RWPE1 (cell line): ENCODE data around the gene SLIT1.

Experiments used
- CTCF ChIA-PET: fragments of 350-600 bp; sonication (Branson Sonifier 250); formaldehyde crosslinking; extraction: SDS; loops from one replicate; lab custom pipeline; 2021; lab: Yijun Ruan, JAX
- POLR2A ChIA-PET: fragments of 400-600 bp; formaldehyde crosslinking; extraction: SDS; loops from one replicate; lab custom pipeline; 2020; ENCODE audit warnings: antibody characterized with exemption; ENCODE audit not compliant: low non-redundant PET; lab: Yijun Ruan, JAX
- DNase-seq: peaks from one replicate; pipeline ENCODE4 v3.0.0; 2012; ENCODE audit warnings: low spot score
- H3K27ac ChIP-seq: fragments of 450-650 bp; 2 replicates; pipeline ENCODE4 v1.5.1; 2017
- CTCF ChIP-seq: fragments of 450-650 bp; conservative IDR thresholded peaks from 2 replicates; pipeline ENCODE4 v1.5.1; 2017; ENCODE audit warnings: low read depth, mild to moderate bottlenecking

The SLIT1 gene

GRCh38 chr10:97116462-97117162, 69.1 kb downstream of the SLIT1 start:
- H3K27ac ChIP-seq, result no peak overlapping the region
- no peak for DNase-seq
- CTCF ChIA-PET, result interaction anchor here (0.6 to 8.9 kb wide), 15 partner anchors 9 to 95 kb away, joined by 3 to 126 read pairs (median 5); no protein-coding TSS in a partner anchor
- POLR2A ChIA-PET, result no interaction called here
- no peak for TF ChIP-seq CTCF

GRCh38 chr10:97115846-97116245, 69.9 kb downstream of the SLIT1 start:
- CTCF ChIA-PET, result interaction anchor here (0.6 to 8.9 kb wide), 5 partner anchors 35 to 96 kb away, joined by 3 to 126 read pairs (median 6); no protein-coding TSS in a partner anchor
- no peak for TF ChIP-seq CTCF
- no peak overlapping the region for H3K27ac ChIP-seq
- POLR2A ChIA-PET, result no interaction called here
- DNase-seq, result no peak

GRCh38 chr10:97111615-97112014, 74.1 kb downstream of the SLIT1 start:
- no peak for DNase-seq
- CTCF ChIA-PET, result interaction anchor here (0.6 to 1.6 kb wide), 4 partner anchors 39 to 824 kb away, joined by 4 to 9 read pairs (median 4); no protein-coding TSS in a partner anchor
- POLR2A ChIA-PET, result no interaction called here
- TF ChIP-seq CTCF, result no peak
- no peak overlapping the region for H3K27ac ChIP-seq

GRCh38 chr10:97109547-97109946, 76.2 kb downstream of the SLIT1 start:
- ChIA-PET POLR2A (no interaction called here), CTCF (interaction anchor here (0.8 kb wide), 1 partner anchor 101 kb away, joined by 3 read pairs; no protein-coding TSS in a partner anchor)
- no peak for TF ChIP-seq CTCF
- DNase-seq, result no peak
- no peak overlapping the region for H3K27ac ChIP-seq

DNA sequence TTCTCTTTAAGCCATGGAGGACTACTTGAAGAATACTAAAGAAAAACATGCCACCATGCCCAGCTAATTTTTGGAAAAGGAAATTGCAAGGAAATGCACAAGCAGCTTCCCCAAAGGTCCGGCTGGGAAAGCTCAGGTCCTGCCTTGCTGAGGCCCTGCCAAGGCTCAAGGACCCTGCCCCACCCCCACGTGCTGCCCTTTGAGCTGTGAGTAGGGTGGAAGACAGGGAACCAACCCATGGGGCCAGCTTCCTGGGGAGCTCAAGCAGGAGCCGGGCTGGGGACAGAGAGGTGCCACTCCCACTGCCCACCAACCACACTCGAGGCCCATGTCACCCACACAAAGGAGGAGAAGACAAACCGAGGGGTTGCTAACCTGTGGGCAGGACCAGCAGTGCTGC, 78.2 kb downstream of the SLIT1 start:
- no peak overlapping the region for H3K27ac ChIP-seq
- no peak for DNase-seq
- POLR2A ChIA-PET, result no interaction called here
- no peak for TF ChIP-seq CTCF
- CTCF ChIA-PET, result interaction anchor here (1.5 to 3.0 kb wide), 4 partner anchors 10 to 103 kb away, joined by 4 to 16 read pairs (median 6); no protein-coding TSS in a partner anchor

DNA sequence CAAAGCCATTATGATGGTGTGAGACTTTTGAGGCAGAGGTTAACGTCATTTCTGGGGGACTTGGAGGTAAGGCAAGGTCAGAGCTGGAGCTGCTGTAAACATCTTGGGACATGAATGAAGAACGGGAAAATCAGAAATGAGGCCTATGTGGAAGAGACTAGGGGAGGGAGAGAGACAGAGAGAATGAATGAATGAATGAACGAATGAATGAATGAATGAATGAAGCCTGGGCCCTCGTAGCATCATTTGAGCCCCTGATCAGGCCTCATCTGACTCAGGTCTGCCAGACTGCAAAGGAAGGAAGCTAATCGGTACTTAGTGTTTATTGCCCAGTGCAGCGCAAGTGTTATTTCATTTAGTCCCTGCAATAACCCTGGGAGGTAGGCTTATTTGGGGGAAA, 79.6 kb downstream of the SLIT1 start:
- CTCF ChIA-PET, result interaction anchor here (1.5 to 3.0 kb wide), 4 partner anchors 11 to 104 kb away, joined by 4 to 16 read pairs (median 6); no protein-coding TSS in a partner anchor
- POLR2A ChIA-PET, result no interaction called here
- TF ChIP-seq CTCF, result no peak
- no peak for DNase-seq
- no peak overlapping the region for H3K27ac ChIP-seq
